K562 (cell line): ENCODE results near the gene CSDE1. TPM values are rescaled to one million over a fixed set of nuclear protein-coding genes. Genes with fewer than 3 reads are reported as not detected.

Experiments used
- CAMTA2 ChIP-seq: fragments of 250-450 bp; sonication (Bioruptor Pico); conservative IDR thresholded peaks from 2 replicates; pipeline ENCODE4 v1.5.1; 2022
- CREB3L1 ChIP-seq: fragments of 450-650 bp; IDR thresholded peaks from 2 replicates; pipeline ENCODE4 v1.6.1; 2014; ENCODE audit warnings: low read depth, mild to moderate bottlenecking, moderate library complexity, borderline replicate concordance
- MXI1 ChIP-seq: IDR thresholded peaks from 2 replicates; pipeline ENCODE4 v1.6.1; 2011; ENCODE audit warnings: low read depth, mild to moderate bottlenecking, improper control_type of control experiment, low read length
- MYC ChIP-seq, 2 experiments: fragments of 250-450 bp in 1 of 2; sonication (Bioruptor Pico) in 1 of 2; IDR thresholded peaks; 2 replicates each; pipeline versions ENCODE4 v1.5.1 to v1.6.1; 2012 to 2021; ENCODE audit warnings: low read depth in 2 of 2, borderline replicate concordance in 1 of 2, improper control_type of control experiment in 1 of 2, low read length in 1 of 2, mild to moderate bottlenecking in 1 of 2, moderate library complexity in 1 of 2
- NKRF ChIP-seq: fragments of 450-650 bp; IDR thresholded peaks from 2 replicates; pipeline ENCODE4 v1.6.1; 2016; ENCODE audit warnings: borderline replicate concordance
- PML ChIP-seq: IDR thresholded peaks from 2 replicates; pipeline ENCODE4 v1.6.1; 2012; ENCODE audit warnings: low read length, inconsistent platforms
- POLR2B ChIP-seq: fragments of 450-650 bp; IDR thresholded peaks from 2 replicates; pipeline ENCODE4 v1.6.1; 2018; ENCODE audit warnings: low read depth; ENCODE audit not compliant: partially characterized antibody
- TCFL5 ChIP-seq: fragments of 250-450 bp; sonication (Bioruptor Pico); conservative IDR thresholded peaks from 2 replicates; pipeline ENCODE4 v1.6.1; 2021; ENCODE audit warnings: mild to moderate bottlenecking, moderate library complexity, matching md5 sums
- TEAD2 ChIP-seq: fragments of 450-650 bp; IDR thresholded peaks from 2 replicates; pipeline ENCODE4 v1.6.1; 2016; ENCODE audit warnings: missing genetic modification characterization, control low read depth, missing compliant biosample characterization
- XRCC4 ChIP-seq: IDR thresholded peaks from one replicate; pipeline ENCODE4 v1.6.1; 2011; ENCODE audit not compliant: insufficient read depth, insufficient read length; ENCODE audit errors: extremely low read depth
- ZBTB17 ChIP-seq: fragments of 450-650 bp; formaldehyde crosslinking; IDR thresholded peaks from 2 replicates; pipeline ENCODE4 v1.4.0; 2020; ENCODE audit warnings: mild to moderate bottlenecking
- ZBTB5 ChIP-seq: fragments of 450-650 bp; IDR thresholded peaks from 2 replicates; pipeline ENCODE4 v1.6.1; 2017; ENCODE audit warnings: antibody characterized with exemption
- ZNF140 ChIP-seq: fragments of 250-450 bp; sonication (Bioruptor Pico); IDR thresholded peaks from 2 replicates; pipeline ENCODE4 v1.8.0; 2021; ENCODE audit warnings: moderate library complexity, mild to moderate bottlenecking, inconsistent platforms
- ZNF146 ChIP-seq: IDR thresholded peaks from one replicate; pipeline ENCODE4 v1.6.1; 2018; ENCODE audit warnings: missing compliant biosample characterization; ENCODE audit not compliant: unreplicated experiment
- ZNF3 ChIP-seq: fragments of 250-450 bp; sonication (Bioruptor Pico); IDR thresholded peaks from 2 replicates; pipeline ENCODE4 v1.5.0; 2021; ENCODE audit warnings: mild to moderate bottlenecking, moderate library complexity
- ZNF75A ChIP-seq: fragments of 450-650 bp; formaldehyde crosslinking; IDR thresholded peaks from 2 replicates; pipeline ENCODE4 v1.4.0; 2020; ENCODE audit warnings: mild to moderate bottlenecking
- polyA plus RNA-seq, 8 experiments: library from polyadenylated mRNA; depleted of rRNA in 4 of 8; stranded (reverse) in 5 of 8; unstranded in 3 of 8; fragments of >200 nt; fragmentation: Nextera tagmentation in 2 of 8; fragmentation: Illumina TruSeq in 1 of 8; extraction: Ambion mirVana in 2 of 8; extraction: Trizol in 1 of 8; gene quantifications; 2 replicates each; pipeline versions ENCODE4 v1.2.1 to v1.2.3, GENCODE V29; 2011 to 2014; ENCODE audit warnings: inconsistent platforms in 1 of 8, missing spikeins in 1 of 8
- total RNA-seq, 7 experiments: library from RNA; depleted of rRNA in 6 of 7; stranded (reverse); fragments of >200 nt in 6 of 7; fragmentation: Illumina TruSeq in 2 of 7; extraction: Trizol in 2 of 7; gene quantifications; 2 replicates each; pipeline versions ENCODE4 v1.2.1 to v1.2.3, GENCODE V29; 2011 to 2021; ENCODE audit warnings: low replicate concordance in 1 of 7
- TF ChIP-seq, protein P1 (sequence below): sonication (generic); formaldehyde crosslinking; IDR thresholded peaks from 2 replicates; pipeline ENCODE4 v1.9.0; 2022; ENCODE audit warnings: mild to moderate bottlenecking, missing genetic modification reagents

Gene CSDE1
- total and polyA plus RNA-seq, 9 of the 15 experiments (the other 6 are each of a cell fraction or from before 2014, with no cell fraction given): 174 to 538 (median 403) TPM

- TF ChIP-seq CREB3L1 (peak; percentile 95), ZNF140 (CRISPR knock-in tag) (no peak), XRCC4 (no peak), TEAD2 (peak; percentile 4; the same call in 1 of the 2 replicates), NKRF (peak; percentile 74; the same call in 1 of the 2 replicates), POLR2B (peak; percentile 98), ZBTB17 (peak; percentile 85), MXI1 (0 out of 2 replicates have a peak, but pooled peaks have one; percentile 45), PML (peak; percentile 94), ZNF75A (CRISPR knock-in tag) (peak; percentile 69; the same call in 1 of the 2 replicates), ZNF3 (CRISPR knock-in tag) (no peak), TCFL5 (CRISPR knock-in tag) (no peak), ZNF146 (CRISPR knock-in tag) (no peak), MYC (IDR thresholded peaks at IDR 0.05; ENCODE audit: low read depth, low read length) (peak; percentile 90), MYC (CRISPR knock-in tag; IDR thresholded peaks at IDR 0.05; ENCODE audit: borderline replicate concordance, low read depth) (peak; percentile 92; the same call in 1 of the 2 replicates), ZBTB5 (no peak), CAMTA2 (no peak; the same call in 1 of the 2 replicates)
- TF ChIP-seq, protein P1, sequence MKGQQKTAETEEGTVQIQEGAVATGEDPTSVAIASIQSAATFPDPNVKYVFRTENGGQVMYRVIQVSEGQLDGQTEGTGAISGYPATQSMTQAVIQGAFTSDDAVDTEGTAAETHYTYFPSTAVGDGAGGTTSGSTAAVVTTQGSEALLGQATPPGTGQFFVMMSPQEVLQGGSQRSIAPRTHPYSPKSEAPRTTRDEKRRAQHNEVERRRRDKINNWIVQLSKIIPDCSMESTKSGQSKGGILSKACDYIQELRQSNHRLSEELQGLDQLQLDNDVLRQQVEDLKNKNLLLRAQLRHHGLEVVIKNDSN (CRISPR knock-in tag): peak; percentile 52
Observed at GRCh38 chr1:114757455-114758255, at the start of gene CSDE1 (continued).
